GM18873 (cell line): ENCODE data around the gene SHROOM3.

Experiments used
- ATAC-seq: cut with Tn5 transposase; IDR thresholded peaks from one replicate; pipeline ENCODE4 v1.9.1; 2021; ENCODE audit warnings: mild to moderate bottlenecking, moderate library complexity, moderate number of reproducible peaks; ENCODE audit not compliant: unreplicated experiment, low FRiP score

The SHROOM3 gene

DNA sequence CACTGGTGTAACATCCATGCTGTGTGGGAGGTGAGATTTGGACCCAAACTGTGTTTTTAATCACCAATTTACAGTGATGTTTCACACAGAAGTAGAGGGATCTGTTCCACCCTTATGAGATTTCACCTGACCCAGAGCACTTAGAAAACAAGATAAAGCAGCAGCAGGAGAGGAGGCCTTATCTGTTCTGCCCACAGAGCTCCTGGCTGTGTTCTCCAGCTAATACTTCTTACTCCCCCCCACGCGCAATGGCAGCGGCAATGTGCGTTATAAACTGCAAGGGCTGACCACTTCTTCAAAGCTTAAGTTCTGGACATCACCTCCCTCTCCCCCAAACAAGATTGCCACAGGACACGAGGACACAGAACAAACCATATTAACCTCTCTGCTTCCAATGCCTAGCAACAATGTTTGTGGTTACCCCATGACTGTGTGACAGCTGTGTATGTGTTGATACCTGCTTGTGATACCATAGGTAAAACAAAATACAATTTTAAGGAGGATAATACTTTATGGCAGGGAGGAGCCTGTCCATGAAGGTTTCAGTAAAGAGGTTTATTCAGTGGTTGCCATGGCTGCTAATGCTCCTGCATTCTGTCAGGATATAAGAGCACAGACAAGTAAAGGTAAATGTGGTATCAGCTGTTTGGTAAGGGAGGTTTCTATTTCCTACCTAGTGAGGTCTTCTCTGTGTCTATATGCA, 252.9 kb downstream of the SHROOM3 start:
- no peak for ATAC-seq

DNA sequence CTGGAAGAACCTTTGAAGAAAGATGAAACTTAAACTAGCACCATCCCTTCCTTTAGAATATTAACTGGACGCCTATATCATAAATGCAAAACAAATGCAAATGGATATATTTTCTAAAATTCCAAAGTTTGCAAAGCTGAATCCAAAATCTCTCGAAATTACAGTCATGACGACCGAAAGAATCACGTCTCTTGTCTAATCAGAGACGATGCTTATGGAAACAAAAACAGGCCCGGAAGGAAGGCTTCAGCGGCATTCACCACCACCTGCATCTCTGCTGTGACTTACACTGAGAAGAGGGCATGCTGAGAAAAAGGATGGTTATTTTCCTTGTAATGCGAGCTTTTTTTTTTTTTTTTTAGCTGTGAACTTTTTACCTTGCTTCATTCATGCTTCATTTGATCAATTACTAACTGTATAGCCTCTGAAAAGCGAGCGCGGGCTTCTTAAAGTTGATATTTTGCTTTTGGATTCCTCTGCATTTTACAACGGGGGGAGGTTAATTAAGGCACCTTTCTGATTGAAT, 253.7 kb downstream of the SHROOM3 start:
- ATAC-seq = no peak

DNA sequence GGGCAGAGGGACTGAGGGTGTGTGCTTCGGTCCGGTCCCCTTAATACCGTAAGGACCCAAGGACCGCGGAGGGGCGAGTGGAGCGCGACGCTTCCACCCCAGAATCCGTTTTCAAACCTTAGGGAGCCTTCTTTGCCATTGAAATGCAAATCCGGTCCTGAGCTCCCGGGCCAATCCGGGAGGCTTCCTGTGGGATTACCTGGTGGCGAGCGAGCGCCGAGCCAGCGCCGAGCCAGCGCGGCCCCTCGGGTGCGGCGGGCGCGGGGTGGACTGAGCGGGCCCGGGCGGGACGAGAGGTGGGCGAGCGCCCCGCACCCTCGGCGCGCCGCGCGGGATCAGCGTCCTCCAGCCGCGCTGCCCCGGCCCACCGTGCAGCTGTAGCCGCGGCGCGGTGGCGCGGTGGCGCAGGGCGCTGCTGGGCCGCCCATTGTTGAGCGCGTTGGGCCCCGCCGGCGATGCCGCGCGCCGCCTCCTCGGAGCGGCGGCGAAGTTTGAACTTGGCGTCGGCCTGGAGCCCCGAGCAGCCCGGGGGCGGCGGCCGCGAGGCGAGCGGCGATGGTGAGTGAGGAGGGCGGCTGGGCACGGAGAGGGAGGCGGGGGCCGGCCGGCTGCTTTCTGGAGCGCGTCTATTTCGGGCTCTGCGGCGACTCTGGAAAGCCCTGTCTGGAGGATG, 254.3 kb downstream of the SHROOM3 start:
- no peak for ATAC-seq

DNA sequence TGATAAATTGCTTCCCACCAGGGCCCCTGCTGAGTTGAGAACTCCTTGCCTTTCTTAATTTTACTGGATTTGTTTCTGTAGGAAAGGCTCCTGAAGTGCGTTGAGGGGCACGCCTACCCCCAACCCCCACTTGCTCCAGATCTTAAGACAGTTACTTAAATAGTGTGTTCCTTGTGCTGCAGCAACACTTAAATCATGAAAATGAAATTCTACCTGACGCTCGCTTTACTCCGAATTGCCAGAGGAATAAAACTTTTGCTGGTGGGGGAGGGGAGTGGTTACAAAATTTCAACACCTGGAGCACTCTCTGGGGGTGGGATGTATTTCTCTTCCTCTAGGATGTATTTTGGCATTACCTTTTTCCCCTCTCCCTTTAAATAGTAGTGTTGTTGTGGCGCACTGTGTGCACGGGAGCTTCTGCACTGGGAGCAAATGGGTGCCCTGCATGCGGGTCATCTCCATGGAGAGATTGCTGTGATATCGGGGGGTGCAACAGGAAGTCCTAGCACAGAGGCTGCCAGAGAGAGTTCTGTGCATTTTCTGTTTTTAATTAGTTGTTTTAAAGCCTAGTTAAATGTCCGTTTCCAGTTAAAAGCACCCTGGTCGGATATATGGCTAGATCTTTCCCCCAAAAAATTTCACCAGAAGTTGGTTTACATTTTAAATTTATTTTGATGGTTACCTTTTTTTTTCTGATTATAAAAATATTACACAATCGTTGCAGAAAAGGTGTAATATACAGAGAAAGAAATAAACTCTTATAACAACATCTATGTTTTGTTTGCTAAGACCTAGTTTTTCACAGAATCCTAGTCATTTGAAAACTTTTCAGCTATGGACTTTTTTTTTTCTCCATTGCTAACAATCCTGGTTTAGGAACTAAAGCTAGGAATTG, 255.2 kb downstream of the SHROOM3 start:
- ATAC-seq = no peak

DNA sequence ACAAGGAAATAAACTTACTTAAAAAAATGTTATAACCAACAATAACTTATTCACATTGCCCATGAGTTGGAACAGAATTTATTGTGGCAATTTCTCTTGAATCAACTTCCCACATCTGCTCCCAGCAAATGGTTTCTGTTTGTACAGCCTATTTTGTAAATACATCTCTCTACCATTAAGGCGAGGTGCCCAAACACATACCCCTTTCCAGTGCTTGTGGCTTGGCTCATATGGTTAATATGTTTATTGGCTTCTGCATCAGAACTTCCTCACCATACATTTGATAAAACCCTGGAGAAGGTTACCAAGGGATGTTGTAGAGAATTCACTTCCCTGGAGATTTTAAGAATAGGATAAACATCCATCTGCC, 255.9 kb downstream of the SHROOM3 start:
- no peak for ATAC-seq

DNA sequence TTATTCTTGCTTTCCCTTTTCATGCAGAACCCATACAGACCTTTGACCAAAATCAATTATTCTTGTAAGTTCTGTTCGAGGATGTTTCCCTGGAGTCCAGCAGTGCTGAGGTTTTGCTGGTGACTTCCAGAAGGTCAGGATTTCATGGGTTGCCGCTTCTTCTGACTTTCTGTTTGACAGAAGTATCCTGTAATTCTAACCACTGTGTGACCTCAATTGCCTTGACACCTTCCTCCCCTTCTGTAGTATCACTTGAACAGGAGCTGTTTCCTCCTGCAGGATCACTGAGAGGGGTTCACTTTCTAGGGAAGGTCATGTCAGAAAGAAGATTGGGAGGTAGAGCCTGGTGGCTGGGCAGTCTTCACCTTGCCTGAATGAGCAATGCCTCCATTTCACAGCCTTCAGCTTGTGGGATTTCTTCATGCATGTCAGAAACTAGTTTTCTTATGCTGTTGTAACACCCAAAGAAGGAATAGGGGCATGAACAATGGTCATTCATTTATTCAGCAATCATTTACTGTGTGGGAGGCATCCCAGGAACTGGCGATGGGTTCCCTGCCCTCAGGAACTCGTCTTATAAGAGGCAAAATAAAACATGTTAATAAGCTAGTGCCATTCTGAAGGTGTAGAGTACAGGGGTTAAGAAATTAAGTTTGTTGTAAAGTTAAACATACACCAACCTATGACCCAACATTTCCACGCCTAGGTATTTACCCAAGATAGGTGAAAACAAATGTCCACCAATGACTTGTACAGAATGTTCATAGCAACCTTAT, 257.0 kb downstream of the SHROOM3 start:
- no peak for ATAC-seq

DNA sequence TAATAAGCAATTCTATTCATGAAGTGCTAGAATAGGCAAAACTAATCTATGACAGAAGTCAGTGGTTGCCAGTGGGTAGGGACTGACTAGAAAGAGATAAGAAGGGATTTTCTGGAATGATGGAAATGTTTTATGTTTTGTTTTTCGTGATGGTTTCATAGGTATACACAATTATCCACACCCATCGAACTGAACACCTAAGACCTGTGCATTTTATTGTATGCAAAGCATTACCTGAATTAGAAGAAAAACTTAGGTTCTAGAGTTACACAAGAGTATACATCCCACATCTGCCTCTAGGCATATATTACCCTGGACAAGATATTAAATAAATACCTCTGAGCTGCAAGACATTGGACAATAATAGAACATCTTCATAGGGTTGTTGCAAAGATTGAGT, 257.7 kb downstream of the SHROOM3 start:
- ATAC-seq = no peak

DNA sequence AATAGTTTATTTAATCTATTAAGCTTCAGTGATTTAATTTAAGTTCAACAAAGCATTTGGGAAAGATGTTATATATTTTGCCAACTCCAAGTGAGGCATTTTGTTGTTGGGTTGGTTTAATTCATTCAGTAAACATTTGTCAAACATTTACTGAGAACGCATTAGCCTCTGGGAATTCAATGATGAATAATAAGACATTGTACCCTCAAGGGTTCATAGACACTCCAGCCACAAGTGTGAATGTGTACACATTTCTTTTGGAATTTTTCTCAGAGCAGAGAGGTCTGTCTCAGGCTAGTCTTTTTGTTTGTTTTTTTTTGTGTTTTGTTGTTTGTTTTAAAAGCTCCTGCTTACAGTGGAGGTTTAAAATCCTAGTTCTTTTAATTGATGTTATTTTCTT, 259.0 kb downstream of the SHROOM3 start:
- ATAC-seq = no peak

DNA sequence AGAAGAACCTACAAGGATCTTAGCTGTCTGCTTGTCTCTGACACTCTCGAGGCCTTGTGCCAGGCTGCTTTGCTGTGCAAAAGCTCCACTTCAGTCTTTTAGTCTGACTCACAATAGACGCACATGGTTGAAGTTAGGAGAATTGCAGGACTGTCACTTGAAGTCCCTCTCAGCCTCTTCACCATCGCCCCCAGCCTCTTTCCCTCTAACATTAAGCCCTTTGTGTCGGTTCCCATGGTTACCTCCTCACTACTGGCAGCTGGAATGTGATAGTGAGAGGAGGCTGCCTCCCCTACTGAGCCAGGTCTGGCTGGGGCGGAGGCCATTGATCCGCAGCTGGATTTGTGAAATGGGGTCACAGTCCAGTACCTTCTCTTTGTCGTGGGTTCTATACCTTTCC, 261.1 kb downstream of the SHROOM3 start:
- ATAC-seq = no peak

DNA sequence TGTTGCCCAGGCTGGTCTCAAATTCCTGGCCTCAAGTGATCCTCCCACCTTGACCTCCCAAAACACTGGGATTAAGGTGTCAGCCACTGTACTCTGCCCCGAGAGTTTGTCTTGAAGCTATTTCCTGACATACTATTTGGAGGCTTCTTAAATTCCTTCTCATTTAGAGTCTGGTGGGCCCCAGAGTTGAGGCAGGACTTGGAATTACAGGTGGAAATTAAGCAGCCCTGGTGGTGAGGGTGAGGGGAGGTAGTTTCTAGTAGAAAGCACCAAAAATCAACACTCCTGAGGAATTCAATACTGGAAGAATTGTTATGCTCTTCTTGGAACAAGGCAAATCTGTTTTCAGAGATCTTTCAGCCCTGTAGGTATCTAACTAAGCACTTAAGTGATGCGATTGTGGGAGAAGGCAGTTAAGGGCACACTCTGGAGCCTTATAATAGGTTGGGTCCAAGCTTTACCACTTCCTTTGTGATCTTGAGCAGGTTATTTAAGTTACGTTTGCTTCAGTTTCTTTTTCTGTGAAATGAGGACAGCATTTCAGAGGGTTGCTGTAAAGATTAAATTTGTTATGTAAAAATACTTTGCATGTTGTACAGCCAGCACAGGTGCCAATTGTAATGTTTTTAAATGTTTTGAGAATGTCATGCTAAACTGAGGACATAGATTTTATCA, 262.2 kb downstream of the SHROOM3 start:
- peak; percentile 85 for ATAC-seq

DNA sequence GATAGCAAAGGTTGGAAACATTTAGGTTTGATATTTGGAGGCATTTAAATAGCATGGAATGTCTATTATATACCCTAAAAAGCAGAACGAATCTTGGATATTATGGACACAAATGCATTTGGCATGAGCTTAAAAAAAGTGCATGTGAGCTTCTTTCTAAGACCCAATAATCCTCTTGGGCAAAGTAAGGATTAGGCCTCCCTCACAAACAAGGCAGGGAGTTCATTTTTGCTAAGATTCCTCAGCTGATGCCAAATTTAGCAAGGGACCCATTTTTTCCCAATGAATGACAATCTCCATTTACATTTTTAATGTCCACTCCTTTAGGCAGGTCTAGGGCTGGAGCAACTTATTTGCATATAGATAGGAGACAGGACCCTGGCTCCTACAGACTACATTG, 263.1 kb downstream of the SHROOM3 start:
- ATAC-seq = no peak

DNA sequence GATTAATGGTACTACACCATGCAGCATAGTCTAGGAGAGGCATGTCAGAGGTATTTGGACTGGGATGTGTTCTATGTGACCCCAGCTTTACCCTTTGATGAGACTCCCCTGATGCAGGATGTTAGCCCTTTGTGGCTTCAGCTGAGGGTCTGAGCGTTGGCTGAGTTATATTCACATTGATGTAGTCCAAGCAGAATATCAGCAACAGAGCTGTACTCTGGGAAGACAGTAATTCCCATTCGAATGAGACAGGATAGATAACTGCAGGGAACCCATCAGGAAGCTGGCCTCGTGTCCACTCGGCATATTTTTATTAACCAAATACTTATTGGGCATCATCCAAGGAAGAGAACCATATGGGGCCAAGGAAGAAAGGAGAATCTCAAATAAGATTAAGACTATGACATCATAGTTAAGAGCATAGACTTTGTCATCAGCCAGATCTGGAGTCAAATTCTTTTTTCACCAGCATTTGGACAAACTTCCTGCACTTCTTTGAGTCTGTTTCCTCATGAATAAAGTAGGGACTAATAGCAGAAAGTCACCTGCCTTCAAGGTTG, 264.8 kb downstream of the SHROOM3 start:
- no peak for ATAC-seq

DNA sequence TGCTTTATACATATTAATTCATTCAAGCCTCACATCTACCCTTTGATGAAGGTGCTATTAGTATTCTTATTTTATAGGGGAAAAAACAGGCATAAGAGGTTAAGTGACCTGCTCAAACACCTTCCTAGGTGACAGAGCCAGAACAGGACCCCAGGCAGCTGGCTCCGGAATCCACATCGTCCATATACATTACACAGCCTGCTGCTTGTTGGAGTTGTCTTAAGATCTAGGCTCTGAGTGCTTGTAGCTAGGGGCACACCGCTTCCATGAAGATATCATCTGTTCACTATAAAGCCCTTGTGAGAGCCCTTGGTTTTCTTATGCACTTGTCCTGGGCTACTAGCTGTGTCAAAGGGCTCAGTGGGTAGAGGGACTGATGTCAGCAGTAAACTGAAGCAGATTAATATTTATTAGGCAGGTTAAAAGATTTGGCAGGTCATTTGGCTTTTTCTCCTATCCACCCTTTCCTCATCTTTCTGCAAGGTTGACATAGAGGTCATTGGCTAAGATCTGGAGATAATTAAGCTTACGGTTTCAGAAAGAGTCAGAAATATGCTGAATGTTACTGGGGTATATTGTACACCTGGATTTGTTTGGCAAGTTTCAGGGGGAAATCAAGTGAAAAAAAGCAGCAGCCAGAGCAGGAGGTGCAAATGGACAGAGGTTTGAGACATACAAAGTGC, 267.6 kb downstream of the SHROOM3 start:
- no peak for ATAC-seq

DNA sequence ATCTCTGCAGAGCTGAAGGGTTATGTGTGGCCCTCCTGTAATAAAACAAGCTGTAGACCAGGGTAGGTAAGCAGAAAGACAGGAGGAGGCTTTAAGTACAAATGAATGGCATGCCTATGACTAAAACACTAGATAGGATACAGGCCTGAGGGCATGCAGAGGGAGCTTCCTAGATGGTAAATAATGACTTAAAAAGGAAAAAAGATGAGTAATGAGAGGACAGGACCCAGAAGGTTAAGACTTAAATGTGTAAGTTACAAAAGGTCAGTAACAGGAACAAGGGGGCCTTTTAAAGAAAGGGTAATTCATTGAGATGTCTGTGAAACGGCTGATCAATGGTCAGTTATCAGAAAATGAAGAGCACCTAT, 268.1 kb downstream of the SHROOM3 start:
- ATAC-seq = no peak

DNA sequence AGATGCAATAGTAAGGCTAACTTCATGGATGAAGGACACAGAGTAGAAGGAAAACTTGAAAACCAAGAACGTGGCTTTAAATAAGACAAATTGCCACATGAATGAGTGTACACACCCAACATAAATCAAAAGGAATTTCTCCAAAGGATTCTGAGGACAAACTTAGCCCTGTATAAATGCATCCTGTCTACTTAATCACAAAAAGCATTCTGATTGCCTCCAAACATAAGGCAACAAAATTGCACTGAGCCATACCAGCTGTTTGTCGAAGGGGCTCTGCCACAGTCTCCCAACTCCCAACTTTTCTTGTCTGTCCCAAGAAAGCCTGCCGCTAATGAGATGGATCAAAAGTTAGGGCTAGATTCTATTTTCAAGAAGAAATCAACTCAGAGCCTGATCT, 268.6 kb downstream of the SHROOM3 start:
- ATAC-seq = no peak

DNA sequence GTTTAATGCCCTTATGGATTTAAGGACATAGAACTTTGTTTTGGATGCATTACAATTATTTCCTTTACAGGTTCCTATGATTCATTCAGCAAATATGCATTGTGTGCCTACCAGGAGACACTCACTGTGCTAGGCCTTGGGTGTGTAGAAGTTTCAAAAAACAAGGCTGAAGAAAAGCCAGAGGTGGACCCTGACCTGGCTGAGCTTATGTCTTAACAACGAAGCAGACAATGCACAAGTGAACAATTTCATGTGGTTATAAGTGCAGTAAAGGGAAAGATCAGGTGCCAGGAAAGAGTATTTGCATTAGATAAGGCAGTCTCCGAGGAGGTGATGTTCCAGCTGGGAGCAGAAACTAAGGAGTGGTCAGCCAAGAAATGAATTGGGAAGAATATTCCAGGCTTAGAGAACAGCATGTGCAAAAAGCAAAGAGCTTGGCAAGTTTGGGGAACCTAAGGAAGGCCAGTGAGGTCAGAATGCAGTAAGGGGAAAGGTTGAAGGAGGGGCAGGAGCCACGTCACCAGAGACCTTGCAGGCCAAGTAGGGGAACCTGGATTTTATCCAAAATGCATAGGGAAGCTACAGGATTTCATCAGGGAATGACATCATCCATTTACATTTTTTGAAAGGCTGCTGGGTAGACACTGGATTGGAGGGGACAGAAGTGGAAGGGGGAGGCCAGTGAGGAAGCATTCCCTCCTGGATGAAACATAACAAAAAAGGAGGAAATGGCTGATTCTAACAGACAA, 269.3 kb downstream of the SHROOM3 start:
- ATAC-seq = no peak

DNA sequence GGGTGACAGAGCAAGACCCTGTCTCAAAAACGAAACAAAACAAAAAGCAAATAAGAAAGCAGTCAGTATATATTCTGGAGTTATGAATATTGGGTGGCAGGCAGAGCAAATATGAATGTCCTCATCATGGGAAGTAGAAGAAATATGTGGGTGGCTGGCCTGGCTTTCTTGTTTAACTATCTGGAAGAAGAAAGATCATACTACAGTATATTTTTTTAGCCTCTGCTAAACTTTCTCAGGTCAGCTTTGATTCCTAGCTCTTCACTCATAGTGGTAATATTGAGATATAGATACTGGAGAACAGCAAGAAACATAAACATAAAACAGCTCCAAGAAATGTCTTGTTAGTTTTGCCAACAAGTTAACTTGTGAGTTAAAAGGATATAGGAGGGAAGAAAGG, 270.4 kb downstream of the SHROOM3 start:
- ATAC-seq = no peak

DNA sequence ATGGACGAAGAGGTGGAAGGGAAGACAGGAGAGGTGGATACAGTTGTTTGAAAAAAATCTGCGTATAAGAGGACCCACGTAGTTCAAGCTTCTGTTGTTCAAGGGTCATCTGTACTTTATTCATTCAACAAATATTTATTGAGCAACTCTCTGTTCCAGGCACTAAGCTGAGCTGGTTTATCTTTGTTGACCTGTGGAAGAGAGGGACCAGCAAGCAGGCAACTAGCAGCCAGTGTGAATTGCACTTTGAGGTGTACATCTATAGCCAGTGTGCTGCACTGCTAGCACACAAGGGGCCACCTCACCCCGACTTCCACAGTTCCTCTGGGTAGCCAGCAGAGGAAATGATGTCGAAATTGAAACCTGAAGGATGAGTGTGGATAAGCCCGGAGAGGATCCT, 271.6 kb downstream of the SHROOM3 start:
- no peak for ATAC-seq
